GM12878 (cell line): ENCODE measurements around the gene PRC1. TPM values are rescaled to one million over a fixed set of nuclear protein-coding genes. Genes with fewer than 3 reads are reported as not detected.

ENCODE experiments used
- ATAC-seq: fragments of 200-7000 bp; cut with Tn5 transposase; 3 replicates; pipeline ENCODE4 v1.9.1; 2020; ENCODE audit warnings: mild to moderate bottlenecking, moderate library complexity
- BruUV-seq: library from RNA; stranded (reverse); fragments of 400-500 nt; replicated peaks from 2 replicates; lab custom pipeline; 2021; lab: Mats Ljungman, UMichigan
- CTCF ChIA-PET: fragments of 300-600 bp; sonication (Branson Sonifier 250); formaldehyde crosslinking; extraction: SDS; loops from one replicate; lab custom pipeline; 2021; ENCODE audit warnings: inconsistent platforms; lab: Yijun Ruan, JAX
- POLR2A ChIA-PET: fragments of 350-600 bp; formaldehyde crosslinking; extraction: SDS; loops from one replicate; lab custom pipeline; 2021; ENCODE audit warnings: inconsistent platforms; lab: Charles Lee
- RAD21 ChIA-PET: fragments of 300-600 bp; sonication (Branson Sonifier 250); formaldehyde crosslinking; loops from one replicate; lab custom pipeline; 2023; ENCODE audit warnings: antibody characterized with exemption; ENCODE audit not compliant: unreplicated experiment; lab: Charles Lee
- SMC1A ChIA-PET: fragments of 300-600 bp; sonication (Branson Sonifier 250); formaldehyde crosslinking; loops from one replicate; lab custom pipeline; 2023; ENCODE audit not compliant: unreplicated experiment, uncharacterized antibody; lab: Charles Lee
- DNase-seq: peaks from one replicate; pipeline ENCODE4 v3.0.0-alpha.2; 2011; ENCODE audit warnings: low read depth, low spot score
- FAIRE-seq: peaks from 3 replicates; lab custom pipeline; 2011; peaks lifted over from hg19 to GRCh38; lab: Jason Lieb, UNC
- H2AFZ ChIP-seq: 2 replicates; pipeline ENCODE4 v1.6.0; 2011; ENCODE audit warnings: low read depth, low read length, control low read depth; ENCODE audit not compliant: control insufficient read depth
- H3K27ac ChIP-seq: 2 replicates; pipeline ENCODE4 v1.5.1; 2011; ENCODE audit warnings: control low read depth; ENCODE audit not compliant: control insufficient read depth, insufficient read depth
- H3K27me3 ChIP-seq, 2 experiments: replicated peaks in 1 of 2; 2 replicates each; pipeline versions ENCODE4 v1.6.0 to v1.6.1; 2011; ENCODE audit warnings: low read length in 1 of 2; ENCODE audit not compliant: control insufficient read depth in 2 of 2, insufficient read depth in 2 of 2
- H3K36me3 ChIP-seq, 2 experiments: 2 replicates each; pipeline ENCODE4 v1.5.1; 2011; ENCODE audit warnings: low read length in 1 of 2; ENCODE audit not compliant: control insufficient read depth in 2 of 2, insufficient read depth in 2 of 2
- H3K4me1 ChIP-seq: 2 replicates; pipeline ENCODE4 v1.6.1; 2011; ENCODE audit warnings: mild to moderate bottlenecking, low read length, moderate library complexity, mixed read lengths; ENCODE audit not compliant: control insufficient read depth, insufficient read depth
- H3K4me2 ChIP-seq: 2 replicates; pipeline ENCODE4 v1.6.0; 2011; ENCODE audit warnings: control low read depth; ENCODE audit not compliant: control insufficient read depth, insufficient read depth
- H3K4me3 ChIP-seq: fragments of 200-600 bp; sonication (generic); 2 replicates; pipeline ENCODE4 v1.5.1; 2016
- H3K79me2 ChIP-seq: 2 replicates; pipeline ENCODE4 v1.6.0; 2011; ENCODE audit warnings: low read length; ENCODE audit not compliant: control insufficient read depth, insufficient read depth
- H3K9ac ChIP-seq: 2 replicates; pipeline ENCODE4 v1.8.0; 2011; ENCODE audit warnings: low read length, control low read depth, mixed read lengths; ENCODE audit not compliant: control insufficient read depth, insufficient read depth
- H3K9me3 ChIP-seq: replicated peaks from 3 replicates; pipeline ENCODE4 v1.5.1; 2011; ENCODE audit warnings: mild to moderate bottlenecking, low read length; ENCODE audit not compliant: control insufficient read depth, insufficient read depth
- H4K20me1 ChIP-seq: 2 replicates; pipeline ENCODE4 v1.6.0; 2011; ENCODE audit not compliant: control insufficient read depth, insufficient read depth
- PBX3 ChIP-seq: IDR thresholded peaks from 2 replicates; pipeline ENCODE4 v1.6.1; 2011; ENCODE audit warnings: mild to moderate bottlenecking, low read depth, low read length, moderate library complexity; ENCODE audit not compliant: insufficient replicate concordance
- POLR2AphosphoS2 ChIP-seq: IDR thresholded peaks from 2 replicates; pipeline ENCODE4 v1.6.1; 2011; ENCODE audit warnings: low read depth, mild to moderate bottlenecking, low read length, improper control_type of control experiment, moderate library complexity
- POU2F2 ChIP-seq: IDR thresholded peaks from 3 replicates; pipeline ENCODE4 v1.6.1; 2011; ENCODE audit warnings: low read depth, mild to moderate bottlenecking, low read length, borderline replicate concordance
- SMAD5 ChIP-seq: IDR thresholded peaks from 2 replicates; pipeline ENCODE4 v1.6.1; 2016; ENCODE audit warnings: antibody characterized with exemption, low read depth
- ZBTB40 ChIP-seq: fragments of 450-650 bp; IDR thresholded peaks from 2 replicates; pipeline ENCODE4 v1.6.1; 2016; ENCODE audit warnings: mild to moderate bottlenecking, moderate library complexity, borderline replicate concordance
- WGBS: methylation state at CpG from one replicate; pipeline ENCODE4 v1.1.6; 2016; ENCODE audit warnings: low lambda C conversion rate; ENCODE audit not compliant: insufficient replicate concordance, insufficient coverage; ENCODE audit errors: missing lambda C conversion rate; 5-methylcytosine and 5-hydroxymethylcytosine counted together
- in situ Hi-C: fragments of 300-500 bp; cut with MboI; formaldehyde crosslinking; loops from 9 replicates; pipeline ENCODE4 v1.14.3; 2018; ENCODE audit warnings: mixed read lengths
- intact Hi-C: fragments of 100-400 bp; cut with micrococcal nuclease; formaldehyde crosslinking; loops from one replicate; pipeline ENCODE4 v1.14.2; 2022; ENCODE audit not compliant: unreplicated experiment
- polyA plus RNA-seq, 11 experiments: library from polyadenylated mRNA; depleted of rRNA in 4 of 11; unstranded in 6 of 11; stranded (reverse) in 5 of 11; fragments of >200 nt; fragmentation: Nextera tagmentation in 4 of 11; fragmentation: Illumina TruSeq in 1 of 11; extraction: Ambion mirVana in 4 of 11; extraction: Trizol in 1 of 11; gene quantifications; 1 replicate in 1 of 11; 2 replicates in 10 of 11; pipeline versions ENCODE4 v1.2.1 to v1.2.3, GENCODE V29; 2011 to 2016; ENCODE audit warnings: inconsistent platforms in 2 of 11, missing spikeins in 2 of 11, low read depth in 1 of 11
- small RNA-seq: library from RNA; depleted of rRNA; stranded (forward); fragments of <200 nt; gene quantifications from one replicate; pipeline ENCODE3, GENCODE V24; 2014
- total RNA-seq, 4 experiments: library from RNA; depleted of rRNA in 3 of 4; stranded (reverse); fragments of >200 nt in 3 of 4; fragmentation: Illumina TruSeq in 1 of 4; extraction: Trizol in 1 of 4; gene quantifications; 2 replicates each; pipeline versions ENCODE4 v1.2.1 to v1.2.3, GENCODE V29; 2013 to 2021

PRC1 gene
- total and polyA plus RNA-seq, 10 of the 15 experiments (the other 5 are each of a cell fraction or from before 2014, with no cell fraction given): 100 to 241 (median 131) TPM

- H3K36me3 ChIP-seq: peaks cover 36 to 50% of the 10 kb centered on the region in 2 experiments
- FAIRE-seq (no peak), ATAC-seq (no peak), DNase-seq (no peak)
- ChIA-PET RAD21 (no interaction called here), CTCF (no interaction called here), SMC1A (no interaction called here), POLR2A (no interaction called here)
- BruUV-seq: no TSS peak
- H3K27ac ChIP-seq: no peak overlapping the region
- intact Hi-C loops (no loop called here), in situ Hi-C loops (no loop called here)
- H3K79me2 ChIP-seq: no peaks in the 10 kb centered on the region
- H3K4me3 ChIP-seq: no peak overlapping the region
- no peak overlapping the region for H2AFZ ChIP-seq
- no peaks in the 10 kb centered on the region for H3K9me3 ChIP-seq
- no peak overlapping the region for H3K4me2 ChIP-seq
- H3K27me3 ChIP-seq: no peaks in the 10 kb centered on the region
- WGBS: 95% methylated on average over 11 of the region's 11 CpGs
- no peak overlapping the region for H3K9ac ChIP-seq
- TF ChIP-seq PBX3 (no peak), ZBTB40 (no peak), POU2F2 (no peak), POLR2AphosphoS2 (no peak), SMAD5 (no peak)
- no peaks in the 10 kb centered on the region for H3K4me1 ChIP-seq
- H4K20me1 ChIP-seq: no peaks in the 10 kb centered on the region
Observed at GRCh38 chr15:90916461-90916860, 77.9 kb downstream of the PRC1 start.

Small RNAs within 50 kb of the gene (small RNA-seq; reads per million reads assigned to genes)
- not detected for gene RF00019

Other genes with a start within 250 kb of the PRC1 start
Only the 7 nearest of the 8 such genes appear.
- gene FES, start 110.0 kb downstream of the PRC1 start, total RNA-seq (2014; rRNA removed): 19.5 and 21.7 TPM in 2 replicates
- 6.1 and 7.0 TPM in 2 replicates for gene FES, start 110.0 kb downstream of the PRC1 start, total RNA-seq (2014; rRNA removed; fragmentation: Illumina TruSeq; extraction: Trizol)
- 17.7 and 23.9 TPM in 2 replicates for gene FES, start 110.0 kb downstream of the PRC1 start, total RNA-seq (2021)
- 0.07 and 0.09 TPM in 2 replicates for gene FES, start 110.0 kb downstream of the PRC1 start, polyA plus RNA-seq (2011; rRNA removed)
- 0.60 and 3.8 TPM in 2 replicates for gene FES, start 110.0 kb downstream of the PRC1 start, polyA plus RNA-seq (2014; fragmentation: Illumina TruSeq; extraction: Trizol)
- 1 to 10 TPM in 1 of 2 experiments, under 1 TPM in 1; 0.56 to 1.0 TPM for gene FES, start 110.0 kb downstream of the PRC1 start, polyA plus RNA-seq (2014; fragmentation: Nextera tagmentation; extraction: Ambion mirVana)
- gene FES, start 110.0 kb downstream of the PRC1 start, polyA plus RNA-seq (2014; rRNA removed): 14.6 and 20.6 TPM in 2 replicates
- 10 to 100 TPM; 12.7 to 16.1 TPM for gene FES, start 110.0 kb downstream of the PRC1 start, polyA plus RNA-seq (2016; fragmentation: Nextera tagmentation; extraction: Ambion mirVana)
- gene MAN2A2, start 91.2 kb downstream of the PRC1 start, total RNA-seq (2014; rRNA removed): 25.4 and 29.5 TPM in 2 replicates
- gene MAN2A2, start 91.2 kb downstream of the PRC1 start, total RNA-seq (2014; rRNA removed; fragmentation: Illumina TruSeq; extraction: Trizol): 16.6 and 18.0 TPM in 2 replicates
- gene MAN2A2, start 91.2 kb downstream of the PRC1 start, total RNA-seq (2021): 62.4 and 79.4 TPM in 2 replicates
- 19.4 and 38.9 TPM in 2 replicates for gene MAN2A2, start 91.2 kb downstream of the PRC1 start, polyA plus RNA-seq (2011; rRNA removed)
- gene MAN2A2, start 91.2 kb downstream of the PRC1 start, polyA plus RNA-seq (2014; fragmentation: Illumina TruSeq; extraction: Trizol): 26.9 and 47.8 TPM in 2 replicates
- 1 to 10 TPM; 4.2 to 4.4 TPM for gene MAN2A2, start 91.2 kb downstream of the PRC1 start, polyA plus RNA-seq (2014; fragmentation: Nextera tagmentation; extraction: Ambion mirVana)
- gene MAN2A2, start 91.2 kb downstream of the PRC1 start, polyA plus RNA-seq (2014; rRNA removed): 66.4 and 71.1 TPM in 2 replicates
- 10 to 100 TPM; 13.7 to 16.8 TPM for gene MAN2A2, start 91.2 kb downstream of the PRC1 start, polyA plus RNA-seq (2016; fragmentation: Nextera tagmentation; extraction: Ambion mirVana)
- 25.7 and 27.7 TPM in 2 replicates for gene HDDC3, start 62.0 kb downstream of the PRC1 start, total RNA-seq (2014; rRNA removed)
- 19.9 and 21.0 TPM in 2 replicates for gene HDDC3, start 62.0 kb downstream of the PRC1 start, total RNA-seq (2014; rRNA removed; fragmentation: Illumina TruSeq; extraction: Trizol)
- 20.3 and 24.6 TPM in 2 replicates for gene HDDC3, start 62.0 kb downstream of the PRC1 start, total RNA-seq (2021)
- gene HDDC3, start 62.0 kb downstream of the PRC1 start, polyA plus RNA-seq (2011; rRNA removed): 15.2 and 19.3 TPM in 2 replicates
- gene HDDC3, start 62.0 kb downstream of the PRC1 start, polyA plus RNA-seq (2014; fragmentation: Illumina TruSeq; extraction: Trizol): 22.2 and 25.7 TPM in 2 replicates
- gene HDDC3, start 62.0 kb downstream of the PRC1 start, polyA plus RNA-seq (2014; fragmentation: Nextera tagmentation; extraction: Ambion mirVana): 1 to 10 TPM; 5.6 to 9.0 TPM
- gene HDDC3, start 62.0 kb downstream of the PRC1 start, polyA plus RNA-seq (2014; rRNA removed): 30.4 and 32.2 TPM in 2 replicates
- 10 to 100 TPM; 35.9 to 39.5 TPM for gene HDDC3, start 62.0 kb downstream of the PRC1 start, polyA plus RNA-seq (2016; fragmentation: Nextera tagmentation; extraction: Ambion mirVana)
- gene UNC45A, start 59.2 kb downstream of the PRC1 start, total RNA-seq (2014; rRNA removed): 31.6 and 40.4 TPM in 2 replicates
- gene UNC45A, start 59.2 kb downstream of the PRC1 start, total RNA-seq (2014; rRNA removed; fragmentation: Illumina TruSeq; extraction: Trizol): 21.3 TPM in 2 replicates
- 56.3 and 58.9 TPM in 2 replicates for gene UNC45A, start 59.2 kb downstream of the PRC1 start, total RNA-seq (2021)
- gene UNC45A, start 59.2 kb downstream of the PRC1 start, polyA plus RNA-seq (2011; rRNA removed): 24.2 and 40.5 TPM in 2 replicates
- 12.6 and 22.1 TPM in 2 replicates for gene UNC45A, start 59.2 kb downstream of the PRC1 start, polyA plus RNA-seq (2014; fragmentation: Illumina TruSeq; extraction: Trizol)
- gene UNC45A, start 59.2 kb downstream of the PRC1 start, polyA plus RNA-seq (2014; fragmentation: Nextera tagmentation; extraction: Ambion mirVana): 10 to 100 TPM; 10.3 to 19.8 TPM
- 44.5 and 48.8 TPM in 2 replicates for gene UNC45A, start 59.2 kb downstream of the PRC1 start, polyA plus RNA-seq (2014; rRNA removed)
- gene UNC45A, start 59.2 kb downstream of the PRC1 start, polyA plus RNA-seq (2016; fragmentation: Nextera tagmentation; extraction: Ambion mirVana): 10 to 100 TPM; 56.6 to 57.8 TPM
- gene RCCD1, start 39.7 kb downstream of the PRC1 start, total RNA-seq (2014; rRNA removed): 19.5 and 19.7 TPM in 2 replicates
- gene RCCD1, start 39.7 kb downstream of the PRC1 start, total RNA-seq (2014; rRNA removed; fragmentation: Illumina TruSeq; extraction: Trizol): 10.0 and 10.6 TPM in 2 replicates
- gene RCCD1, start 39.7 kb downstream of the PRC1 start, total RNA-seq (2021): 23.5 and 25.6 TPM in 2 replicates
- gene RCCD1, start 39.7 kb downstream of the PRC1 start, polyA plus RNA-seq (2011; rRNA removed): 19.1 and 22.1 TPM in 2 replicates
- 10.7 and 11.5 TPM in 2 replicates for gene RCCD1, start 39.7 kb downstream of the PRC1 start, polyA plus RNA-seq (2014; fragmentation: Illumina TruSeq; extraction: Trizol)
- gene RCCD1, start 39.7 kb downstream of the PRC1 start, polyA plus RNA-seq (2014; fragmentation: Nextera tagmentation; extraction: Ambion mirVana): 1 to 10 TPM; 5.2 to 8.0 TPM
- 27.3 and 27.4 TPM in 2 replicates for gene RCCD1, start 39.7 kb downstream of the PRC1 start, polyA plus RNA-seq (2014; rRNA removed)
- 10 to 100 TPM; 29.5 to 30.4 TPM for gene RCCD1, start 39.7 kb downstream of the PRC1 start, polyA plus RNA-seq (2016; fragmentation: Nextera tagmentation; extraction: Ambion mirVana)
- 10.1 and 11.4 TPM in 2 replicates for gene VPS33B, start 28.1 kb upstream of the PRC1 start, total RNA-seq (2014; rRNA removed)
- gene VPS33B, start 28.1 kb upstream of the PRC1 start, total RNA-seq (2014; rRNA removed; fragmentation: Illumina TruSeq; extraction: Trizol): 12.4 and 13.6 TPM in 2 replicates
- gene VPS33B, start 28.1 kb upstream of the PRC1 start, total RNA-seq (2021): 19.8 and 20.0 TPM in 2 replicates
- 19.9 and 21.5 TPM in 2 replicates for gene VPS33B, start 28.1 kb upstream of the PRC1 start, polyA plus RNA-seq (2011; rRNA removed)
- 11.5 and 12.7 TPM in 2 replicates for gene VPS33B, start 28.1 kb upstream of the PRC1 start, polyA plus RNA-seq (2014; fragmentation: Illumina TruSeq; extraction: Trizol)
- 10 to 100 TPM; 11.8 to 18.6 TPM for gene VPS33B, start 28.1 kb upstream of the PRC1 start, polyA plus RNA-seq (2014; fragmentation: Nextera tagmentation; extraction: Ambion mirVana)
- 12.1 and 14.7 TPM in 2 replicates for gene VPS33B, start 28.1 kb upstream of the PRC1 start, polyA plus RNA-seq (2014; rRNA removed)
- gene VPS33B, start 28.1 kb upstream of the PRC1 start, polyA plus RNA-seq (2016; fragmentation: Nextera tagmentation; extraction: Ambion mirVana): 10 to 100 TPM; 15.7 to 18.3 TPM
- gene SV2B, start 105.7 kb upstream of the PRC1 start, total RNA-seq (2014; rRNA removed): 1.6 and 2.1 TPM in 2 replicates
- 1.2 TPM in 2 replicates for gene SV2B, start 105.7 kb upstream of the PRC1 start, total RNA-seq (2014; rRNA removed; fragmentation: Illumina TruSeq; extraction: Trizol)
- 1.6 and 1.7 TPM in 2 replicates for gene SV2B, start 105.7 kb upstream of the PRC1 start, total RNA-seq (2021)
- 0.11 and 0.12 TPM in 2 replicates for gene SV2B, start 105.7 kb upstream of the PRC1 start, polyA plus RNA-seq (2011; rRNA removed)
- 0.82 and 1.3 TPM in 2 replicates for gene SV2B, start 105.7 kb upstream of the PRC1 start, polyA plus RNA-seq (2014; fragmentation: Illumina TruSeq; extraction: Trizol)
- gene SV2B, start 105.7 kb upstream of the PRC1 start, polyA plus RNA-seq (2014; fragmentation: Nextera tagmentation; extraction: Ambion mirVana): under 1 TPM; 0.03 to 0.20 TPM
- gene SV2B, start 105.7 kb upstream of the PRC1 start, polyA plus RNA-seq (2014; rRNA removed): 0.61 and 0.72 TPM in 2 replicates
- 1 to 10 TPM; 1.5 to 1.6 TPM for gene SV2B, start 105.7 kb upstream of the PRC1 start, polyA plus RNA-seq (2016; fragmentation: Nextera tagmentation; extraction: Ambion mirVana)